ENCODE results near the gene VANGL1. TPM values are rescaled to one million over a fixed set of nuclear protein-coding genes. Genes with fewer than 3 reads are reported as not detected.

VANGL1 gene
- total RNA-seq, 2 experiments from 2014 or later, result 4.2 to 4.4 TPM

DNA sequence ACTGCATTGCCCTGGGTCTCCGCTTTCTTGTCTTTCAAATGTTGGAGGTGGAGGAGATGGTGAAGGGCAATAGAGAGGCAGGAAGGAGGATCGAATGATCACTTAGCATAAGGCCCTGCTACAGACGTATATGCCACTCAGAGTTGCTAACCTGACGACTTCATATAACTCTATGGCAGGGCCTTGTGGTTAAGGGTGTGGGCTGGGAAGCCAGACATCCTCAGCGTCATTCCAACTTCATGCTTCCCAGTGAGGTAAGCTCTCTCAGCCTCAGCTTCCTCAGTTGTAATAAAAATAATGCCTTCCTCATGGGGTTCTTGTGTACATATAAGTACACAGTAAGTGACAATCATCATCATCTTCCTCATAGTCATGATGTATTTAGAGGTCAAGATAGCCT, 72.1 kb downstream of the VANGL1 start:
- POLR2A ChIA-PET, result no interaction called here
- Mint-ChIP-seq H3K36me3 (no peaks in the 10 kb centered on the region), H3K4me3 (no peak overlapping the region), H3K27me3 (peaks cover 22% of the 10 kb centered on the region), H3K27ac (no peak overlapping the region), H3K9me3 (no peaks in the 10 kb centered on the region), H3K4me1 (ENCODE audit: low read depth) (no peaks in the 10 kb centered on the region)
- no peak for DNase-seq
- intact Hi-C loops (cut with micrococcal nuclease), result no loop called here
- CTCF ChIA-PET, result interaction anchor here (1.2 to 1.3 kb wide), 2 partner anchors 10 to 106 kb away, joined by 3 to 4 read pairs; no protein-coding TSS in a partner anchor

DNA sequence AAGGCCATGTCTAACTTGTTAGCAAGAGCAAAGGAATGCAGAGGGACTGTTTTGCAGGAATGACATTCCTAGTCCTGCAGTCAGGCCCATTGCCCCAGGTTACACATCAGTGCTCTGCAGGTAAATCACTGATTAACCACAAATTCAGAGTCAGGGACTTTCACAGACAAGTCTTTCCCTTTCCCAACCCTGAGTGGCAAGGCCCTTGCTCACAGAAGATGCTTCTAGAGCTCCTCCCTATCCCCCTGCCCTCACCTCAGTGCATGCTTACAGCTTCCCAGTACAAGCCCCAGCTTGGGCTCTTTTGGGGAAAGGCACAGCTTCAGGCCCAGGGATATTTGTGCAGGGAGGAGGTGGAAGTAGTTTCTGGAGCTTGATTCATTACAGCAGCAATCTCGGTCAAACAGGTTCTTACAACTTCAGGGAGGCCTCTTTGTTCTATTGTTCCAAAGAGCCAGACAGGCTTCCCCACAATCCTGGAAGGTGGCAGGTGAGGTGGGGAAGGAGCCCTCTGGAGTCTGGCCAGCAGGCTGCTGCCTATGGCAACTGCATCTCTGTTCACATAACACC, 72.9 kb downstream of the VANGL1 start:
- POLR2A ChIA-PET, result no interaction called here
- Mint-ChIP-seq H3K27me3 (peaks cover 18% of the 10 kb centered on the region), H3K4me1 (ENCODE audit: low read depth) (no peaks in the 10 kb centered on the region), H3K36me3 (no peaks in the 10 kb centered on the region), H3K9me3 (no peaks in the 10 kb centered on the region), H3K4me3 (no peak overlapping the region), H3K27ac (no peak overlapping the region)
- CTCF ChIA-PET, result interaction anchor here (3.5 kb wide), 1 partner anchor 8 kb away, joined by 30 read pairs; no protein-coding TSS in a partner anchor
- intact Hi-C loops (cut with micrococcal nuclease), result no loop called here
- no peak for DNase-seq

- H3K9me3 Mint-ChIP-seq, result no peaks in the 10 kb centered on the region
- ChIA-PET CTCF (interaction anchor here (1.3 to 3.5 kb wide), 3 partner anchors 11 to 53 kb away, joined by 4 to 30 read pairs (median 11); no protein-coding TSS in a partner anchor), POLR2A (interaction anchor here (0.5 kb wide), 1 partner anchor 132 kb away, joined by 3 read pairs; no protein-coding TSS in a partner anchor)
- no peak overlapping the region for H3K27ac Mint-ChIP-seq
- H3K4me1 Mint-ChIP-seq (ENCODE audit: low read depth), result no peaks in the 10 kb centered on the region
- H3K27me3 Mint-ChIP-seq, result peaks cover 7% of the 10 kb centered on the region
- no peak overlapping the region for H3K4me3 Mint-ChIP-seq
- no peaks in the 10 kb centered on the region for H3K36me3 Mint-ChIP-seq
- DNase-seq, result peak; percentile 41
- intact Hi-C loops (cut with micrococcal nuclease), result loop anchor here (1.0 kb wide), 1 partner anchor 264 kb away; no protein-coding TSS in a partner anchor
Measured at GRCh38 chr1:115717541-115717940, 75.8 kb downstream of the VANGL1 start.

- intact Hi-C loops (cut with micrococcal nuclease), result no loop called here
Measured at GRCh38 chr1:115718011-115718754, 76.4 kb downstream of the VANGL1 start.

GRCh38 chr1:115719285-115719684, 77.5 kb downstream of the VANGL1 start:
- Mint-ChIP-seq H3K4me1 (ENCODE audit: low read depth) (no peaks in the 10 kb centered on the region), H3K27me3 (peaks cover 9% of the 10 kb centered on the region), H3K9me3 (no peaks in the 10 kb centered on the region), H3K27ac (no peak overlapping the region), H3K36me3 (no peaks in the 10 kb centered on the region), H3K4me3 (no peak overlapping the region)
- DNase-seq, result no peak
- intact Hi-C loops (cut with micrococcal nuclease), result no loop called here
- ChIA-PET CTCF (interaction anchor here (2.2 kb wide), 1 partner anchor 51 kb away, joined by 11 read pairs; no protein-coding TSS in a partner anchor), POLR2A (no interaction called here)

More at GRCh38 chr1:115718011-115718754, 76.4 kb downstream of the VANGL1 start:
- Mint-ChIP-seq H3K36me3 (no peaks in the 10 kb centered on the region), H3K27ac (no peak overlapping the region), H3K4me1 (ENCODE audit: low read depth) (no peaks in the 10 kb centered on the region), H3K9me3 (no peaks in the 10 kb centered on the region), H3K4me3 (no peak overlapping the region), H3K27me3 (peaks cover 7% of the 10 kb centered on the region)
- ChIA-PET CTCF (interaction anchor here (2.2 kb wide), 1 partner anchor 52 kb away, joined by 11 read pairs; no protein-coding TSS in a partner anchor), POLR2A (interaction anchor here (0.5 kb wide), 1 partner anchor 131 kb away, joined by 3 read pairs; no protein-coding TSS in a partner anchor)
- DNase-seq, result no peak

GRCh38 chr1:115722221-115722620, 80.5 kb downstream of the VANGL1 start:
- no peak for DNase-seq
- H3K27me3 Mint-ChIP-seq, result peaks cover 7% of the 10 kb centered on the region
- intact Hi-C loops (cut with micrococcal nuclease), result no loop called here
- no peaks in the 10 kb centered on the region for H3K4me1 Mint-ChIP-seq (ENCODE audit: low read depth)
- H3K4me3 Mint-ChIP-seq, result no peak overlapping the region
- no peaks in the 10 kb centered on the region for H3K9me3 Mint-ChIP-seq
- POLR2A ChIA-PET, result no interaction called here
- H3K27ac Mint-ChIP-seq, result no peak overlapping the region
- no peaks in the 10 kb centered on the region for H3K36me3 Mint-ChIP-seq
- CTCF ChIA-PET, result no interaction called here

GRCh38 chr1:115723756-115724155, 82.0 kb downstream of the VANGL1 start:
- Mint-ChIP-seq H3K4me1 (ENCODE audit: low read depth) (no peaks in the 10 kb centered on the region), H3K27ac (no peak overlapping the region)
- CTCF ChIA-PET, result interaction anchor here (0.9 kb wide), 1 partner anchor 17 kb away, joined by 3 read pairs; no protein-coding TSS in a partner anchor

GRCh38 chr1:115725600-115725999, 83.8 kb downstream of the VANGL1 start:
- no peaks in the 10 kb centered on the region for H3K4me1 Mint-ChIP-seq (ENCODE audit: low read depth)
- H3K4me3 Mint-ChIP-seq, result no peak overlapping the region
- no peak overlapping the region for H3K27ac Mint-ChIP-seq
- H3K36me3 Mint-ChIP-seq, result no peaks in the 10 kb centered on the region
- H3K27me3 Mint-ChIP-seq, result peaks cover 2% of the 10 kb centered on the region
- no peak for DNase-seq
- intact Hi-C loops (cut with micrococcal nuclease), result no loop called here
- ChIA-PET POLR2A (no interaction called here), CTCF (no interaction called here)
- no peaks in the 10 kb centered on the region for H3K9me3 Mint-ChIP-seq

More at GRCh38 chr1:115723756-115724155, 82.0 kb downstream of the VANGL1 start:
- POLR2A ChIA-PET, result no interaction called here
- H3K27me3 Mint-ChIP-seq, result peaks cover 2% of the 10 kb centered on the region
- H3K36me3 Mint-ChIP-seq, result no peaks in the 10 kb centered on the region
- intact Hi-C loops (cut with micrococcal nuclease), result no loop called here
- DNase-seq, result no peak
- no peak overlapping the region for H3K4me3 Mint-ChIP-seq
- H3K9me3 Mint-ChIP-seq, result no peaks in the 10 kb centered on the region

- Mint-ChIP-seq H3K4me1 (ENCODE audit: low read depth) (no peaks in the 10 kb centered on the region), H3K4me3 (no peak overlapping the region), H3K27me3 (peaks cover 2% of the 10 kb centered on the region), H3K9me3 (no peaks in the 10 kb centered on the region), H3K36me3 (no peaks in the 10 kb centered on the region), H3K27ac (no peak overlapping the region)
- no peak for DNase-seq
- ChIA-PET POLR2A (no interaction called here), CTCF (no interaction called here)
- intact Hi-C loops (cut with micrococcal nuclease), result no loop called here
Measured at GRCh38 chr1:115726161-115726560, 84.4 kb downstream of the VANGL1 start.

- H3K9me3 Mint-ChIP-seq, result no peaks in the 10 kb centered on the region
- no peak for DNase-seq
- no peak overlapping the region for H3K4me3 Mint-ChIP-seq
- intact Hi-C loops (cut with micrococcal nuclease), result no loop called here
- H3K27ac Mint-ChIP-seq, result no peak overlapping the region
- no peaks in the 10 kb centered on the region for H3K36me3 Mint-ChIP-seq
- CTCF ChIA-PET, result no interaction called here
- H3K4me1 Mint-ChIP-seq (ENCODE audit: low read depth), result no peaks in the 10 kb centered on the region
- POLR2A ChIA-PET, result no interaction called here
- H3K27me3 Mint-ChIP-seq, result peaks cover 2% of the 10 kb centered on the region
Measured at GRCh38 chr1:115726570-115726969, 84.8 kb downstream of the VANGL1 start.

DNA sequence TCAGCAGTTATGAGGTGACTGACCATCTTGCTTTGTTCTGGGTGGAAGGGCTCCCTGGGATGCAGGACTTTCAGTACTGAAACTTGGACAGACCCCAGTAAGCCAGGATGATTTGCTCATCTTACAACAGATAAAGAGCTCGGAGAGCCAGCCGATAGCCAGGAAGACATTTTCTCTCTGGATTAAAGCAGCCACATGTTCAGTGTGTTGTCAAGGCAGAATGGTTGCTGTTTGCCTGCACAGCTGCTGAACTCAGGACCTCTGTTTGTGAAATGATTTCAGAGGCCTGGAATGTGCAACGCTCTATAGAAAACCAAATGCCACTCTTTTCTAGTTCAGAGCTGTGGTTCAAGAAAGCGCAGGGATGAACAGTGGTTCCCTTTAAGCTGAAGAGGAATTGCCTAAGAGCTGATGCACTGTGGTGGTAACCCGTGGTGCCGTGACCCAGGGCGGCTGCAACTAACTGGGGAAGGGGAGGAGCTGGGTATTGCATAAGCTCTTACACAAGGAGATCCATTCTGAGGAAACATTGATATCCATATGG, 86.0 kb downstream of the VANGL1 start:
- Mint-ChIP-seq H3K27me3 (peaks cover 3% of the 10 kb centered on the region), H3K4me1 (ENCODE audit: low read depth) (no peaks in the 10 kb centered on the region), H3K9me3 (no peaks in the 10 kb centered on the region), H3K4me3 (no peak overlapping the region), H3K27ac (no peak overlapping the region), H3K36me3 (no peaks in the 10 kb centered on the region)
- no peak for DNase-seq
- intact Hi-C loops (cut with micrococcal nuclease), result no loop called here
- CTCF ChIA-PET, result no interaction called here
- POLR2A ChIA-PET, result no interaction called here

GRCh38 chr1:115728341-115728740, 86.6 kb downstream of the VANGL1 start:
- ChIA-PET CTCF (no interaction called here), POLR2A (no interaction called here)
- Mint-ChIP-seq H3K27me3 (peaks cover 4% of the 10 kb centered on the region), H3K4me3 (no peak overlapping the region), H3K36me3 (no peaks in the 10 kb centered on the region), H3K9me3 (no peaks in the 10 kb centered on the region), H3K4me1 (ENCODE audit: low read depth) (no peaks in the 10 kb centered on the region), H3K27ac (no peak overlapping the region)
- intact Hi-C loops (cut with micrococcal nuclease), result no loop called here
- no peak for DNase-seq

All from activated CD4-positive, alpha-beta memory T cell treated with anti-CD3 and anti-CD28 coated beads for 36 hours (primary cell).